A549 (cell line): Measurements from ENCODE around the gene MALRD1. TPM values are rescaled to one million over a fixed set of nuclear protein-coding genes. Genes with fewer than 3 reads are reported as not detected.

ENCODE experiments used
- ATAC-seq, 2 experiments: fragments of 200-7000 bp in 1 of 2; fragments of >200 bp in 1 of 2; cut with Nextera tagmentation in 1 of 2; cut with Tn5 transposase in 1 of 2; 3 replicates each; pipeline versions ENCODE4 v1.8.0 to v1.9.1; 2018 to 2020; ENCODE audit warnings: mild to moderate bottlenecking in 1 of 2, moderate library complexity in 1 of 2
- CTCF ChIA-PET: fragments of 300-600 bp; sonication (Branson Sonifier 250); formaldehyde crosslinking; extraction: SDS; loops from one replicate; lab custom pipeline; 2021; ENCODE audit warnings: antibody characterized with exemption, inconsistent platforms; lab: Yijun Ruan, JAX
- POLR2A ChIA-PET: fragments of 350-600 bp; formaldehyde crosslinking; extraction: SDS; loops from one replicate; lab custom pipeline; 2021; ENCODE audit warnings: antibody characterized with exemption, inconsistent platforms; lab: Yijun Ruan, JAX
- DNase-seq, 2 experiments: peaks; one replicate each; pipeline versions ENCODE4 v3.0.0 to v3.0.0-alpha.2; 2011 to 2016; ENCODE audit warnings: low read depth in 1 of 2, low spot score in 1 of 2
- FAIRE-seq: peaks from 2 replicates; lab custom pipeline; 2011; peaks lifted over from hg19 to GRCh38; lab: Jason Lieb, UNC
- H3K27ac ChIP-seq, 2 experiments: fragments of >200 bp; sonication (Bioruptor Twin); formaldehyde crosslinking; 3 replicates each; pipeline ENCODE4 v1.5.1; 2016 to 2017
- H3K4me1 ChIP-seq: fragments of >200 bp; sonication (Bioruptor Twin); formaldehyde crosslinking; 3 replicates; pipeline ENCODE4 v1.6.1; 2016
- H3K4me2 ChIP-seq: fragments of >200 bp; sonication (Bioruptor Twin); formaldehyde crosslinking; 3 replicates; pipeline ENCODE4 v1.6.1; 2016
- H3K4me3 ChIP-seq: fragments of >200 bp; sonication (Bioruptor Twin); formaldehyde crosslinking; 3 replicates; pipeline ENCODE4 v1.5.1; 2016
- H3K9me3 ChIP-seq: fragments of >200 bp; sonication (Bioruptor Twin); formaldehyde crosslinking; 3 replicates; pipeline ENCODE4 v1.6.1; 2016
- BHLHE40 ChIP-seq: IDR thresholded peaks from 2 replicates; pipeline ENCODE4 v1.6.1; 2012; ENCODE audit warnings: low read depth, low read length, inconsistent platforms
- CBX2 ChIP-seq: fragments of 200-600 bp; sonication (generic); IDR thresholded peaks from 2 replicates; pipeline ENCODE4 v1.6.1; 2016; ENCODE audit warnings: low read depth, mild to moderate bottlenecking, borderline replicate concordance
- CHD4 ChIP-seq: fragments of 200-600 bp; sonication (generic); IDR thresholded peaks from 2 replicates; pipeline ENCODE4 v1.6.1; 2016; ENCODE audit warnings: antibody characterized with exemption, mild to moderate bottlenecking, borderline replicate concordance
- EP300 ChIP-seq, 2 experiments: fragments of >200 bp; sonication (Bioruptor Twin); formaldehyde crosslinking; IDR thresholded peaks; 2 replicates in 1 of 2; 3 replicates in 1 of 2; pipeline ENCODE4 v1.6.1; 2016 to 2017
- FOSL2 ChIP-seq, 2 experiments: fragments of 450-650 bp in 1 of 2; fragments of >200 bp in 1 of 2; sonication (Bioruptor Twin) in 1 of 2; formaldehyde crosslinking; IDR thresholded peaks; 2 replicates each; pipeline versions ENCODE4 v1.5.0 to v1.6.1; 2016 to 2020; ENCODE audit warnings: mild to moderate bottlenecking in 1 of 2, moderate library complexity in 1 of 2
- HOXA7 ChIP-seq: fragments of 250-450 bp; sonication (Bioruptor Pico); IDR thresholded peaks from 2 replicates; pipeline ENCODE4 v1.5.0; 2020; ENCODE audit warnings: mild to moderate bottlenecking, moderate library complexity
- HOXB13 ChIP-seq: fragments of 250-450 bp; sonication (Bioruptor Pico); IDR thresholded peaks from 2 replicates; pipeline ENCODE4 v1.5.0; 2020; ENCODE audit warnings: low read depth, mild to moderate bottlenecking, moderate library complexity
- MAFK ChIP-seq: fragments of 450-650 bp; IDR thresholded peaks from 2 replicates; pipeline ENCODE4 v1.6.1; 2014; ENCODE audit not compliant: partially characterized antibody
- NPAS2 ChIP-seq: fragments of 250-450 bp; sonication (Bioruptor Pico); IDR thresholded peaks from 2 replicates; pipeline ENCODE4 v1.8.0; 2022; ENCODE audit warnings: mild to moderate bottlenecking, moderate library complexity, borderline replicate concordance
- NR3C1 ChIP-seq: fragments of >200 bp; sonication (Bioruptor Twin); formaldehyde crosslinking; IDR thresholded peaks from 3 replicates; pipeline ENCODE4 v1.6.1; 2017
- RAD21 ChIP-seq, 2 experiments: fragments of >200 bp in 1 of 2; sonication (Bioruptor Twin) in 1 of 2; formaldehyde crosslinking in 1 of 2; IDR thresholded peaks in 1 of 2; conservative IDR thresholded peaks in 1 of 2; 2 replicates in 1 of 2; 3 replicates in 1 of 2; pipeline ENCODE4 v1.6.1; 2012 to 2018; ENCODE audit warnings: inconsistent platforms in 1 of 2
- RARB ChIP-seq: fragments of 250-450 bp; sonication (Bioruptor Pico); IDR thresholded peaks from 2 replicates; pipeline ENCODE4 v1.8.0; 2021; ENCODE audit warnings: mild to moderate bottlenecking, moderate library complexity
- RCOR1 ChIP-seq: fragments of 150-350 bp; IDR thresholded peaks from 2 replicates; pipeline ENCODE4 v1.6.1; 2014; ENCODE audit warnings: antibody characterized with exemption, low read length, low read depth
- SMC3 ChIP-seq: fragments of >200 bp; sonication (Bioruptor Twin); formaldehyde crosslinking; IDR thresholded peaks from 3 replicates; pipeline ENCODE4 v1.6.1; 2018; ENCODE audit warnings: inconsistent platforms
- SREBF2 ChIP-seq: fragments of 450-650 bp; IDR thresholded peaks from 2 replicates; pipeline ENCODE4 v1.6.1; 2014; ENCODE audit warnings: mild to moderate bottlenecking, moderate library complexity
- TP53 ChIP-seq: fragments of 250-450 bp; sonication (Bioruptor Pico); IDR thresholded peaks from 2 replicates; pipeline ENCODE4 v1.5.0; 2021; ENCODE audit warnings: mild to moderate bottlenecking, moderate library complexity
- ZNF302 ChIP-seq: fragments of 250-450 bp; sonication (Bioruptor Pico); IDR thresholded peaks from 2 replicates; pipeline ENCODE4 v1.9.0; 2021; ENCODE audit warnings: inconsistent platforms, mild to moderate bottlenecking, moderate library complexity
- ZSCAN20 ChIP-seq: fragments of 250-450 bp; sonication (Bioruptor Pico); IDR thresholded peaks from 2 replicates; pipeline ENCODE4 v1.8.0; 2022; ENCODE audit warnings: mild to moderate bottlenecking, moderate library complexity
- WGBS: methylation state at CpG from one replicate; pipeline ENCODE4 v1.1.6; 2017; ENCODE audit errors: missing lambda C conversion rate; 5-methylcytosine and 5-hydroxymethylcytosine counted together
- polyA plus RNA-seq, 4 experiments: library from polyadenylated mRNA; depleted of rRNA in 3 of 4; stranded (reverse); fragments of >200 nt; fragmentation: RNase III in 1 of 4; extraction: RNeasy Plus Mini Kit Qiagen cat#74134 plus additional on column Dnase treatment in 1 of 4; gene quantifications; 2 replicates in 3 of 4; 3 replicates in 1 of 4; pipeline ENCODE4 v1.2.3, GENCODE V29; 2011 to 2017
- TF ChIP-seq, protein P1 (sequence below): fragments of 200-600 bp; sonication (generic); IDR thresholded peaks from 2 replicates; pipeline ENCODE4 v1.6.1; 2016; ENCODE audit warnings: antibody characterized with exemption, mild to moderate bottlenecking, moderate library complexity
- TF ChIP-seq, protein P2 (sequence below): IDR thresholded peaks from 2 replicates; pipeline ENCODE4 v1.6.1; 2012
- TF ChIP-seq, protein P3 (sequence below): fragments of >200 bp; sonication (Bioruptor Twin); formaldehyde crosslinking; IDR thresholded peaks from 3 replicates; pipeline ENCODE4 v1.5.1; 2016
- TF ChIP-seq, protein P4 (sequence below): fragments of 250-450 bp; sonication (Bioruptor Pico); IDR thresholded peaks from 2 replicates; pipeline ENCODE4 v1.5.0; 2020; ENCODE audit warnings: low read depth, mild to moderate bottlenecking, moderate library complexity

MALRD1 gene
- polyA plus RNA-seq, 2 of the 4 experiments (the other 2 are of a cell fraction), result not detected

DNA sequence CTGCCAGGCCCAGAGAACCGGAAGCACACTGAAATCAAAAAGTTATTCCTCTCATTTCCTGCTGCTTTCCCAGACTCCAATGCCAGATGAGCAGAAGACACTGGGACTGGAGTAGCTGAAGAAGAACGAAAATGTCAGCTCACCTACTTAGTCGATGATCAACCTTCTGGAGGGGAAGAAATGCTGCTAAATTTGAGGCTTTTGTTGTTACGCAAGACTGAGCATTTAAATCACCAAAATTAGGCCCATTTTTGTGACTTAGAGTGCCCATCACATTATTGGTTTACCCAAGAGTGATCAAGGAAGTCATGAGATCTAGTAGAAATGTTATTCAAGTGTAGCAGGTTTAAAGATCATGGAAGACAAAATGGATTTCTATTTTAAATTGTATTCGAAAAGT, 585.6 kb downstream of the MALRD1 start:
- WGBS, result 50% methylated on average over 5 of the region's 5 CpGs
- FAIRE-seq (no peak), DNase-seq (no peak), ATAC-seq (no peak)
- POLR2A ChIA-PET, result no interaction called here
- no peak overlapping the region for H3K4me2 ChIP-seq
- TF ChIP-seq SREBF2, result no peak
- TF ChIP-seq MAFK, result no peak
- TF ChIP-seq SMC3, result no peak
- TF ChIP-seq RARB, result no peak
- no peak for TF ChIP-seq NPAS2 (CRISPR knock-in tag)
- TF ChIP-seq CHD4, result no peak
- no peak for TF ChIP-seq ZSCAN20
- TF ChIP-seq, protein P1, sequence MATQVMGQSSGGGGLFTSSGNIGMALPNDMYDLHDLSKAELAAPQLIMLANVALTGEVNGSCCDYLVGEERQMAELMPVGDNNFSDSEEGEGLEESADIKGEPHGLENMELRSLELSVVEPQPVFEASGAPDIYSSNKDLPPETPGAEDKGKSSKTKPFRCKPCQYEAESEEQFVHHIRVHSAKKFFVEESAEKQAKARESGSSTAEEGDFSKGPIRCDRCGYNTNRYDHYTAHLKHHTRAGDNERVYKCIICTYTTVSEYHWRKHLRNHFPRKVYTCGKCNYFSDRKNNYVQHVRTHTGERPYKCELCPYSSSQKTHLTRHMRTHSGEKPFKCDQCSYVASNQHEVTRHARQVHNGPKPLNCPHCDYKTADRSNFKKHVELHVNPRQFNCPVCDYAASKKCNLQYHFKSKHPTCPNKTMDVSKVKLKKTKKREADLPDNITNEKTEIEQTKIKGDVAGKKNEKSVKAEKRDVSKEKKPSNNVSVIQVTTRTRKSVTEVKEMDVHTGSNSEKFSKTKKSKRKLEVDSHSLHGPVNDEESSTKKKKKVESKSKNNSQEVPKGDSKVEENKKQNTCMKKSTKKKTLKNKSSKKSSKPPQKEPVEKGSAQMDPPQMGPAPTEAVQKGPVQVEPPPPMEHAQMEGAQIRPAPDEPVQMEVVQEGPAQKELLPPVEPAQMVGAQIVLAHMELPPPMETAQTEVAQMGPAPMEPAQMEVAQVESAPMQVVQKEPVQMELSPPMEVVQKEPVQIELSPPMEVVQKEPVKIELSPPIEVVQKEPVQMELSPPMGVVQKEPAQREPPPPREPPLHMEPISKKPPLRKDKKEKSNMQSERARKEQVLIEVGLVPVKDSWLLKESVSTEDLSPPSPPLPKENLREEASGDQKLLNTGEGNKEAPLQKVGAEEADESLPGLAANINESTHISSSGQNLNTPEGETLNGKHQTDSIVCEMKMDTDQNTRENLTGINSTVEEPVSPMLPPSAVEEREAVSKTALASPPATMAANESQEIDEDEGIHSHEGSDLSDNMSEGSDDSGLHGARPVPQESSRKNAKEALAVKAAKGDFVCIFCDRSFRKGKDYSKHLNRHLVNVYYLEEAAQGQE, result no peak
- no peaks in the 10 kb centered on the region for H3K4me1 ChIP-seq
- no peak overlapping the region for H3K4me3 ChIP-seq
- H3K27ac ChIP-seq, result no peak overlapping the region
- CTCF ChIA-PET, result no interaction called here
- H3K9me3 ChIP-seq, result no peaks in the 10 kb centered on the region

DNA sequence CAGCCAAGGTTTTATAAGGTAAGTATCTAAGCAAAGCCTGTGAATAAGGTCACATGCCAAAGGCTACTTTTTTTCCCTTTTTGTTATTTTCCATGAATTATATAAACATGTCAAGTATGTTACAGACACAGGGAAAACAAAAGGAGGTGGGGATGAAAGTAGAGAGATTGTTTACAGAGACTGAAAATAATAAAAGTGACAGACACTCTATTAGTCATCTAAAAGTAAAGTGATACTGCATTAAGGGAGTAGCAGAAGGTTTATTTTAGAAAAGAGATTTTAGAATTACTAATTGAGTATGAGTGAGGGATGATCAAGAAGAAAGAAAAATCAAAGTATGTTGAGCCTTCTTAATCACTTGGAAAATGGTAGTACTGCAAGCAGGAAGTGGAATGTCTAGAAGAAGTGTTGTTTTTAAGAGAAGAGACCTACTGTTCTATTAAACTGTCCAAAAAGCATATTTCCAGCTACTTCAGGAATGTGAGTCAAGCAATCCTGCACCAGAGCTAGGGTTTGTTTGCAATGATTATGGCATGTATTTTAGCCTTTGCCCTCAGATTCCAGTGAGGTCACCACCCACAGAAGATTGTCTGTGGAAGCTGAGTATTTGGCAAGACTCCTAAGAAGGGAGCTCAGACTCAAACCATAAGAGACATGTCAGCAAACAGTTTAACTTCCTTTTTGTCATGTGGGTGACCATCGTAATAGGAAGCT, 589.7 kb downstream of the MALRD1 start:
- CTCF ChIA-PET, result no interaction called here
- Histone ChIP-seq H3K27ac (0 out of 6 replicates have a peak overlapping the region, but pooled peaks of 1 of the 2 experiments have one; percentile 20), H3K9me3 (no peaks in the 10 kb centered on the region), H3K4me3 (peak overlapping the region; percentile 29; the same call in 2 of the 3 replicates), H3K4me2 (peak overlapping the region; percentile 63), H3K4me1 (no peaks in the 10 kb centered on the region)
- TF ChIP-seq, protein P2, sequence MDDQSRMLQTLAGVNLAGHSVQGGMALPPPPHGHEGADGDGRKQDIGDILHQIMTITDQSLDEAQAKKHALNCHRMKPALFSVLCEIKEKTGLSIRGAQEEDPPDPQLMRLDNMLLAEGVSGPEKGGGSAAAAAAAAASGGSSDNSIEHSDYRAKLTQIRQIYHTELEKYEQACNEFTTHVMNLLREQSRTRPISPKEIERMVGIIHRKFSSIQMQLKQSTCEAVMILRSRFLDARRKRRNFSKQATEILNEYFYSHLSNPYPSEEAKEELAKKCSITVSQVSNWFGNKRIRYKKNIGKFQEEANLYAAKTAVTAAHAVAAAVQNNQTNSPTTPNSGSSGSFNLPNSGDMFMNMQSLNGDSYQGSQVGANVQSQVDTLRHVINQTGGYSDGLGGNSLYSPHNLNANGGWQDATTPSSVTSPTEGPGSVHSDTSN, result no peak
- TF ChIP-seq CBX2, result no peak
- no peak for TF ChIP-seq HOXA7 (CRISPR knock-in tag)
- no peak for TF ChIP-seq TP53 (CRISPR knock-in tag)
- TF ChIP-seq EP300 (IDR thresholded peaks at IDR 0.05), result no peak
- no peak for TF ChIP-seq FOSL2 (IDR thresholded peaks at IDR 0.05)
- no peak for TF ChIP-seq FOSL2 (CRISPR knock-in tag; IDR thresholded peaks at IDR 0.05)
- TF ChIP-seq, protein P3, sequence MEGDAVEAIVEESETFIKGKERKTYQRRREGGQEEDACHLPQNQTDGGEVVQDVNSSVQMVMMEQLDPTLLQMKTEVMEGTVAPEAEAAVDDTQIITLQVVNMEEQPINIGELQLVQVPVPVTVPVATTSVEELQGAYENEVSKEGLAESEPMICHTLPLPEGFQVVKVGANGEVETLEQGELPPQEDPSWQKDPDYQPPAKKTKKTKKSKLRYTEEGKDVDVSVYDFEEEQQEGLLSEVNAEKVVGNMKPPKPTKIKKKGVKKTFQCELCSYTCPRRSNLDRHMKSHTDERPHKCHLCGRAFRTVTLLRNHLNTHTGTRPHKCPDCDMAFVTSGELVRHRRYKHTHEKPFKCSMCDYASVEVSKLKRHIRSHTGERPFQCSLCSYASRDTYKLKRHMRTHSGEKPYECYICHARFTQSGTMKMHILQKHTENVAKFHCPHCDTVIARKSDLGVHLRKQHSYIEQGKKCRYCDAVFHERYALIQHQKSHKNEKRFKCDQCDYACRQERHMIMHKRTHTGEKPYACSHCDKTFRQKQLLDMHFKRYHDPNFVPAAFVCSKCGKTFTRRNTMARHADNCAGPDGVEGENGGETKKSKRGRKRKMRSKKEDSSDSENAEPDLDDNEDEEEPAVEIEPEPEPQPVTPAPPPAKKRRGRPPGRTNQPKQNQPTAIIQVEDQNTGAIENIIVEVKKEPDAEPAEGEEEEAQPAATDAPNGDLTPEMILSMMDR, result no peak
- TF ChIP-seq NR3C1, result no peak
- no peak for TF ChIP-seq HOXB13
- TF ChIP-seq RAD21 (conservative IDR thresholded peaks at IDR 0.05 in 1 of 2, IDR thresholded peaks at IDR 0.05 in 1 of 2), result no peak
- TF ChIP-seq BHLHE40, result no peak
- no peak for TF ChIP-seq RCOR1
- TF ChIP-seq, protein P4, sequence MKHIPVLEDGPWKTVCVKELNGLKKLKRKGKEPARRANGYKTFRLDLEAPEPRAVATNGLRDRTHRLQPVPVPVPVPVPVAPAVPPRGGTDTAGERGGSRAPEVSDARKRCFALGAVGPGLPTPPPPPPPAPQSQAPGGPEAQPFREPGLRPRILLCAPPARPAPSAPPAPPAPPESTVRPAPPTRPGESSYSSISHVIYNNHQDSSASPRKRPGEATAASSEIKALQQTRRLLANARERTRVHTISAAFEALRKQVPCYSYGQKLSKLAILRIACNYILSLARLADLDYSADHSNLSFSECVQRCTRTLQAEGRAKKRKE, result no peak
- TF ChIP-seq ZNF302 (CRISPR knock-in tag), result no peak
- POLR2A ChIA-PET, result no interaction called here
- ATAC-seq (peak; percentile 43 to 59; a peak in 4 of 6 replicates), DNase-seq (peak; percentile 3 to 37), FAIRE-seq (no peak)
- 0% methylated on average over 1 of the region's 1 CpG for WGBS
